Stimulated activated CD4-positive, alpha-beta T cell treated with anti-CD3 and anti-CD28 coated beads, Interleukin-15, amount 100 ng/mL, for 1 hour (primary cell): ENCODE data around the gene ZMYM2.
"Not testable (repeated sequence)": the region's sequence is repeated elsewhere in the genome, so short reads cannot be mapped to it uniquely, and the experiment has no call there.

Experiments used
- DNase-seq, 2 donors: peaks; one replicate each; pipeline ENCODE4 v3.0.0-alpha.2; 2020; ENCODE audit warnings: low read depth in 1 of 2, low spot score in 1 of 2

ZMYM2 gene

DNA sequence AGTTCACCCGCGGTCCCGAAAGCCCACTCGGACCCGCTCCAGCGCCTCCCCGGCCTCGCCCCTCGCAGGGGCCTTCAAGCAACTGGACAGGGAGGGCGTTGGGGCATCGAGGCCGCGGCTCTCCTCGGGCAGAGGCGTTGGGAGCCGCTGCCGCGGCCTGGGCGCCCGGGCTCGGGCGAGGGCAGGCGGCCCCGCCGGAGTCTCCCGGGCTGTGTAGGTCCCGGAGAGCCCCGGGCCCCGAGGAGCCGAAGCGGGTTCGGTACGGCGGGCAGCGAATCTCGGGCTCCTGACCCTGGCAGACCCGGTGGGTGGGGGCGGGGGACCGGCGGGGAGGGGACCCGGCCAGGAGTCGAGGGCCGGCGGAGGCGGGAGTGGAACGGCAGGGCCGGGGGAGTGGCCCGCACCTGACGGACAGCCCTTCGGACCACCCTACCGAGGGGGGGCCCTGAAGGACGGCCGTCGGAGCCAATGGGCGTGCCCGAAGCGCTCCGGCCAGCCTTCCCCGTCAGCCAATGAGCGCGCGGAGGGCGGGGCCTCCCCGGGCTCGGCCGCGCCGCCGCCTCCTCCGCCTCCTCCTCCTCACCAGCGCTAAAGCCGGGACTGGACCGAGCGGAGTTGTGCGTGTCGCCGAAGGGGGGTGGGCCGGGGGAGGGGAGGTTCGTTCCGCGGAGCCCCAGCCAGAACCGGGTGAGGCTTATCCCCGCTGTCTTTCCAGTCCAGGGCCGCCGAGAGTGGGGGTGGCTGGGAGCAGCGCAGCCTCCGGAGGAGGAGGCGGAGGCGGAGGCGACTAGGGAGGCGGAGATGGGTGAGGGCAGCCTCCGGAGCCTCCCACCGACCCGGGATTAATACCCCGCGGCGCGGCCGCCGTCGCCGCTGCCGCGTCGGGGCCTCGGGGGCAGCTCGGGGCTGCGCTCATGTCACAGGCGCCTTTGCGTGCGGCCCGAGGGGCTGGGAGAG is at the start of gene ZMYM2:
TSS of gene ZMYM2 (plus strand) at position 573 of the 957 bp plus-strand sequence. CDS start 34,346 bp downstream, outside the sequence.
- peak; percentile 96 to 99 for DNase-seq

DNA sequence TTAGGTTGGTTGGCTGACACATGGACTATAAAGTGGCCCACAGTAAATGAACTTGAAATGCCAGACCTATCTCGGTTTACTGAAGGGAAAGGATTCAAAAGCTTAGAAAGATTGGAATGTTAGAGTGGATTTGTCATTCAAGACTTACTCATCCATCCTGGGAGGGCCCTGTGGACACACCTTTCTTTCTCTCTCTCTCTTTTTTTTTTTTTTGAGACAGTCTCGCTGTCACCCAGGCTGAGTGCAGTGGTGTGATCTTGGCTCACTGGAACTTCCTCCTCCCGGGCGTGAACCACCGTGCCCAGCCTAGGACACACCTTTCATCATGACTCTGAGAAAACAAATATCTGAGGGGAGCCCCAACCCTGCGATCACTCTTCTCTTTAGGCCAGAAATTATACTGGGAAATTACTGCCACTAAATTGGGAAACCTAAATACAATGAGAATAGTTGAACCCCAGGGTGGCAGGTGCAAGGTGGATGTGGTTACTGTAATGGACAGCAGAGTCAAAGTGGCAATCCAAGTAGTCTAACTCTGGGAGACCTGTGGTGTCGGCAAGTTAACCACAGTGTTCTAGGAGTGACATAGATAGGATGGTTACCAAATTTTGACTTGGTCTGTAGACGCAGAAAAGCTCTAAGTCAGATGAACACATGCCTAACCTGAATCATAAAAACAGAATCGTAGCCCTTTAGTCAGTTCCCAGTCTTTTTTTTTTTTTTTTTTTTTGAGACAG is 48.0 kb upstream of the ZMYM2 start:
- no peak for DNase-seq

DNA sequence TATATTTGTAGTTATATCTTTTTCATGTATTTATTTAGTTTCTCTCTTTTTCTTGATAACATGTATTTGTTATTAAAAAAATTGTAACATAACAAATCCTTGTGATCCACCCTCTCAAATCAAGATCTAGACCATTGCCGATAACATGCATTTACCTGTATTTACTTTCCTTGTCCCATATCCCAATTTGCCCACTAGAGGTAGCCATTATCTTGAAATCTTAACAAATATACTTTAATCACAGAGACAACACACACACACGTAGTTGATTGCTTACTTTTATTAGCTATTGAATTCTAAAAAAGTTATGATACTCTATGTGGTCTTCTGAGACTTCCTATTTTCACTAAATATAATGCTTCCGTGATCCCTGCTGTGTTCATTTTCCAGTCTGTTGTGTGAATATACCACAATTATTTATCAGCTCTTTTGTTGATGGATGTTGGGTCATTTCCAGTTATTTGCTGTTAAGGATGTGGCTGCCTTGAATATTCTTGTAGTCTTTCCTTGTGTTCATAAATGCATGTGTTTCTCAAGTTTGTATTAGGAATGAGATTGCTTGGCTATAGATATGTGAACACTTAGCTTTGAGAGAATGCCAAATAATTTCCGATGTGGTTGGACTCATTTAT is 31.3 kb upstream of the ZMYM2 start:
- DNase-seq, result no peak

DNA sequence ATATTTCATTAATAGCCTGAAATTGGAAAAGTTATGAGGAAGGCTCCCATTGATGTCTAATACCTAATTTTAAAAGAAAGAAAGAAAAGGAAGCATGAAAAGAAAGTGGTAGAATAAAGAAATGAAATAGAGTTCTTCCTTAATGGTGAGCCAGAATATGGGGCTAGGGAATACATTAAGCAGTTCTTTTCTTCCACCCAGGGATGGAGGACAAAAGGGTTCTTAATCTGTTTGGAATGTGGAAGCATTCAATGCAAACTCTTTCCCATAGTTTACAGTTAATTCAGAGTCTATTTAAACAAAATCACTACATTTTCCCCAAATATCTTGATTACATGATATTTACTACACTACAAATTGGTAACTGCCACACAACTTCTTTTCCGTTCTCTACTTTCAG is 18.4 kb upstream of the ZMYM2 start:
- DNase-seq, result no peak

DNA sequence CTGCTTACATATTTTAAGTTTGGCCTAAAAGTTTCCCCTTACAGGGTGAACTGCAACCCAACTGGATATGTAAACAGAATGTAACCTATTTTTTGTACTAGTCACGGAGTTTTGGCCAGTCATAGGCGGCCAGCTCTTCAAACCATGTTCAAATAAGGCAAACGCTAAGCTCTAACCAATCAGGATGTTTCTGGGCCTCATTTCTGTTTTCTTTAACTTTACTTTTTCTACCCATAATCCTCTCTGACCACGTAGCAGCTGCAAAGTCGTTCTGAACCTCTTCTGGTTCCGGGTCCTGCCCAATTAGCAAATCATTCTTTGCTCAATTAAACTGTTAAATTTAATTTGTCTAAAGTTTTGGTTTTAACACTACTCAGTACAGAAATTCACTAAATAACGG is 8.2 kb upstream of the ZMYM2 start:
- no peak for DNase-seq

DNA sequence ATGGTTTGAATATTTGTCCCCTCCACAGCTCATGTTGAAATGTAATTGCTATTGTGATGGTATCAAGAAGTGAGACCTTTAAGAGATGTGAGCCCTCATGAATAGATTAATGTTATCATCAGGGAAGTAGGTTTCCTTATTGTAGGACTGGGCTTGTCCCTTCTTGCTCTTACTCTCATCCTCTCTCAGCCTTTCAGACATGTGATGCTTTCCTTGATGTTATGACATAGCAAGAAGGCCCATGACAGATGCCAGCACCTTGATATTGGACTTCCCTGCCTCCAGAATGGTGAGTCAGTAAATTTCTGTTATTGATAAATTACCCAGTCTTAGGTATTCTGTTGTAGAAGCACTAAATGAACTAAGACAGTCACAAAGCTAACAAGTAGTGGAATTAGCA is 5.7 kb upstream of the ZMYM2 start:
- no peak for DNase-seq

DNA sequence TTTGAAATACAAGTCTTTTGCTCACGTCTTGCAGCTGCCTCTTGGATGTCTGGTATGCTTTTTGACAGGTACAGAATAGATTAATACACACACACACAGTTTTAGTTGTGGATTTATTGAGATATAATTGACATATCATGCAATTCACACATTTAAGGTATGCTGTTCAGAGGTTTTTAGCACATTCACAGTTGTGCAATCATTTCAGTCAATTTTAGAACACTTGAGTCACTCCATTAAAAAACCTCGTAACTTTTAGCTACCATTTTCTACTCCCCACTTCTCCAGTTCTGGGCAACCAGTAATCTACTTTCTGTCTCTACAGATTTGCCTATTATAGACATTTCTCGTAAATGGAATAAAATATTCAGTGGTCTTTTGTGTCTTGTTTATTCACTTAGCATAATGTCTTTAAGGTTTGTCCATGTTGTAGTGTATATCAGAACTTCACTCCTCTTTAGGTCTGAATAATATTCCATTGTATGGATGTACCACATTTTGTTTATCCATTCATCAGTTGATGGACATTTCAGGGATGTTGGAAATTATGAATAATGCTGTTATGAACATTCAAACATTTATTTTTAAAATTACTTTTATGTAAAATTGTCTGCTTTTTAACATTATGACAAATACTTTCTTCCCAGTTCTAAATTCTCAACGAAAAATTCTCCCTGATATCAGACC is 2.5 kb upstream of the ZMYM2 start:
- DNase-seq, result no peak

DNA sequence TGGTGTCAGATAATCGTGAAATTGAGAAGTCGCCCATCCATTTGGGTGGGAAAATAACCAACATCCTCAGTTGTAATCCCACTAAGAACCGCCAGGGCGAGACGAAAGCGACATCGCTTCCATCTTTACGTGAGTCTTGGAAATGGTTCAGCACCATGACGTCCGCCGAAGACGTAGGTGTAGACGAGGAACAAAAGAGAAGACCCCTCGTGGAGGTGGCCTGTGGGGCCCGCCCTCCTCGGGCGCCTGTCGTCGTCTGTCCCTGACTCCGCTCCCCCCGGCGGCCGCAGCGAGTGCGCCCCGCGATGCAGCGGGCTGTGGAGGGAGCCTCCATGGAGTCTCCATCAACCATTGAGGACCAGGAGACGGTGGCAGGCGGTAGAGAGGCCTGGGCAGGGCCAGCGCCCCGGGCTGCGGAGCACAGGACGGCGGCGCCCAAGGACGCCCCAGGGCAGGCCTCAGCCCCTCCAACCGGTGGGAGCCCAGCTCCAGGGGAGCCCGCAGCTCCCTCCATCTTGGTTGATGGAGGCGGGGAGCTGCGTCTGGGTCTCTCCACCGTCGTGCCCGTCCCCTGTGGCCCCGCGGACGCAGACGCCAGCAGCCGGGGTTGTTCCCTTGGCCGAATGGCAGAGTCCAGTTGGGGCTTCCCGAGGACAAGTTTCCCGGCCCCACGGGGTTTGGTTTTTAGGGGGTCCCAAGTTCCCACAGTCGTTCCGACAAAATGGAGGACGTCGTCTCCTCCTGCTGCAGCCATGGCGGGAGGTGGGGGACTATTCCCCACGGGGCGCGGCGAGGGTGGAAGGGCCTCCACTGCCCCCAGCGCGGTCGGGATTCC is 990 bp upstream of the ZMYM2 start:
- peak; percentile 48 to 61 for DNase-seq

DNA sequence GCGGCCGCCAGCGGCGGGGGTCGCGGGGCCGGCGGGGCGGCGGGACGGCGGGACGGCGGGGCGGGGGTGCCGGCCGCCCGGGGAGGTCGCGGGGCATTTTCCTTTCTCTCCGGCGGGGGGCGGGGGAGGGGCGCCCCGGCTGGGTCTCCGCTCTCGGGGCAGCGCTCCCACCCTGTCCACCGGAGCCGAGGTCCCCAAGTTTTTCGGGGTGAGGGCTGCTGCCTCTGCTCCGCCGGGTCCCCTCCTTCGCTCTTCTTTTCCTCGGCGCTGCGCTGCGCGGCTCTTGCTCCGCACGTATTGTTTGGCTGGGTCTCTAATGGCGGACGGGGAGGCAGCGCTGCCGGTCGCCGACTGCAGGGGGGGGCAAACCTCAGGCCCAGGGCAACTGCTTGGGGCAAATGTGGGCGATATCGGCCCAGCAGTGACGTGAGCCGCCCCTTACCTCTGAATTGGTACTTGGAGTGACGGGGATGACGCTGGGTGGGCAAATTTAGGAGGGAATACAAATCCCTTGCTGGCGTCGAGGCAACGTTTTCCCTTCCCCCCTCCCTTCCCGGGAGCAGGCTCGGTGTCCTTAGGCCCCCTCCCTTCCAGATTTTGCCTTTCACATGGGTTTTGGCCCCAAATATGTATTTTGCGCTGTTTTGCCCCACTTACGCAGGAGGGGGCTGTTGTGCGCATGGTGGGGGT is 759 bp downstream of the ZMYM2 start:
- peak; percentile 42 to 58 for DNase-seq

DNA sequence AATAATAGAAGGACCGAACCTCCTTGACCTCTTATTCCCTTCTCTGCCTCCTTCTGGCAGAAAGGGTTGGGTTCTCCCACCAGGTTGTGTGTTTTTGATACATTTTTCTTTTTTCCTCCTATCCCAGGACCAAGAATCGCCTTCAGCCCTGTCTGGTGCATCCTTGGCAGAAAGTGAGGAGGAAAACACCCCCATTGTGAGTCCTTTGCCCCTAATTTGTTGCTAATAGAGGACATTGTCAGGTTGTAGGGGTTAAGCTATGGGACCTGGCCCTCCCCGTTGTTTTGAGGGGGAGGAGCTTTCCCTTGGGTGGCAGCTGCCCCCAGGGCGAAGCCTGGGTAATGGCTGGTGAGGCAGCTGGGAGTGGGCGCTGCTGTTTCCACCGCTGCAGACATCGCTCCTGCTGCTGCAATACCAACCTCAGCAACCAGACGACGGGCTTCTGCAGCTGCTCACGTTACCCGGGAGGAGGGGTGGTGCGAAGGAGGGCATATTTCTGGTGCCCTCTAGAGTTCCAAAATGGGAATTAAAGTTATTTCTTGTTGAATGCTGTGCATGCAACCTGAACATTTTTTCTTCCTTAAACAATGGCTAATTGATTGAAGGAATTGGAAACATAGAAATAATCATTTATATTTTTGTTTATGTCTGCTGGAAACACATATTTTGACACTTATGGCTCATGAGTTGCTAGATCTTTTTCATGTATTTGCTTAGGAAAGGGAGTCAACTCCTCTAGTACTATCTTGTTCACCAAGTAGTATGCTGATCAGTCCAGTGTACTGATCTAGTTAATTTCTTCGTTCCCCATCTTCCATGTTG is 1.5 kb downstream of the ZMYM2 start:
- DNase-seq, result peak; percentile 69 to 71

DNA sequence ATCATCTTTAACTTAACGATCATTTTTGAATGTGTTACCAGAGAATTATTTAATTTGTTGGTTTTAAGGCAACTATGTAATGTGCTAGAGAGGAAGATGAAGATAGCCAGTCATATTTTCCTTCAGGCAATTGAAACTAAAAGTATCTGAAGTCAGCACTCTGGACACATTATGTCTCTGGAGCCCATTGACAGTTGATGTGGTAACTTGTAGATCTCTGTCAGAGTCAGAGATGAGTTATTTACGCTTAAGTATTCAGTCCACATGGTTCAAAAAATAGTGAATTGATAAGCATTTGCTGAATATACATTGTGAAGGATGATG is 2.1 kb downstream of the ZMYM2 start:
- no peak for DNase-seq

DNA sequence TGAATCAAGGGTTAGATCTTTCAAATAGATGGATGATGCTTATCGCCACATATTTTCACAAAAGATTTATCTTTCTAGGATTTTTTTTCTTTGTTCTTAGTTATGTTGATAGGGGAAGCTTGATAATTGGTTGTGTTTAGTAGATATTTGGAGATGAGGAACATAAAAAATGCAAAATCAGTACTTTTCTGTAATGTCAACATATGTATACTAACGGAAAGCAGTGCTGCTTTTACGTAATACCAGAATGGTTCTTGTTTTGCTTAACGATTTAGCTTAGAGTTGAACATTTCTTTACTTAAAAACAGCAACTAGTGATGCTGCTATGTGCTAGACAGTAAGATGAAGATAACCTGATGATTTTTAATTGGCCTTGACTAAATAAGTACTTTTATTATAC is 3.0 kb downstream of the ZMYM2 start:
- DNase-seq, result no peak

DNA sequence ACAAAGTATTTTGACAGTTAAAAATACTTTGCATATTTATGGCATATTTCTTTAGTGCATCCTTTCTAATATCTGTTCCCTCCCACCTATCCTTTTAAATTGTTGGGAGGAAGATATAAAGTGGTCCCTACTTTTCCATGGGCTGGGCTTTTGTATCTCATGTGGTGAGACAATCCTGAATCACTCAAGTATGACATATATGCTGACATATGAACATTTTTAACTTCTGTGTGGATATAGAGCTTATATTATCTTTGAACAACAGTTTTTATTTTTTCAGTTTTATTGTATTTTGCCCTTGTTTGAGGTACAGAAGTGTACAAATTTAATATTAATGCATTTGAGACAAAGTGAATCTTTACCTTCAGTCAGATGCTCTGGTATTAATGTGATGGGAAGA is 3.4 kb downstream of the ZMYM2 start:
- DNase-seq, result no peak

DNA sequence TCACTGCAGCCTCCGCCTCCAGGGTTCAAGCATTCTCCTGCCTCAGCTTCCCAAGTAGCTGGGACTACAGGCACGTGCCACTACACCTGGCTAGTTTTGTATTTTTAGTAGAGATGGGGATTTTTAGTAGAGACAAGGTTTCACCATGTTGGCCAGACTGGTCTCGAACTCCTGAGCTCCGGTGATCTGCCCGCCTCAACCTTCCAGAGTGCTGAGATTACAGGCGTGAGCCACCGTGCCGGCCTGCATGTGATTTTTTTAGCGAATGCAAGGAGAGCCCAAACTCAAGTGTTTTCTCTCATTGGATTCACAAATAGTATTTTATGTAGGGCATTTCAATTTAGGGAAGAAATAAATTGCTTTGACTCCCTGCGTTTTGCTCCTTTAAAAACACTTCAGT is 4.4 kb downstream of the ZMYM2 start:
- no peak for DNase-seq

DNA sequence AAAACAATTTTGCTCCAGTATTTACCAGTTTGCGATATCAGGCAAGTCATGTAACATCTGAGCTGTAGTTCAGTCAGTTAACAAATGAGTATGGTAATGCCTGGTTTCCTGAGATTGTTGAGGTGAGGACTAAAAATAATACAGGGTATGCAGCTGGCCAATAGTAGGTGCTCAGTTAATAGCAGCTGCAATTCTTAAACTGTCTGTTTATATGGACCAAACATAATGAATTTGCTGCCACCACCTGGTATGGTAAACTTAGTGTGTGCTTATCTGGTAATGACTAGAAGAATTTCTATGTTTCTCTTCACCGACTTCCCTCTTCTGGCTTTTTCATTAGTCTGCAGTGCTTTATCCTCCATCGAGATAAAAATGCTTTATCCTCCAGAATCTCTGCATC is 9.1 kb downstream of the ZMYM2 start:
- no peak for DNase-seq

DNA sequence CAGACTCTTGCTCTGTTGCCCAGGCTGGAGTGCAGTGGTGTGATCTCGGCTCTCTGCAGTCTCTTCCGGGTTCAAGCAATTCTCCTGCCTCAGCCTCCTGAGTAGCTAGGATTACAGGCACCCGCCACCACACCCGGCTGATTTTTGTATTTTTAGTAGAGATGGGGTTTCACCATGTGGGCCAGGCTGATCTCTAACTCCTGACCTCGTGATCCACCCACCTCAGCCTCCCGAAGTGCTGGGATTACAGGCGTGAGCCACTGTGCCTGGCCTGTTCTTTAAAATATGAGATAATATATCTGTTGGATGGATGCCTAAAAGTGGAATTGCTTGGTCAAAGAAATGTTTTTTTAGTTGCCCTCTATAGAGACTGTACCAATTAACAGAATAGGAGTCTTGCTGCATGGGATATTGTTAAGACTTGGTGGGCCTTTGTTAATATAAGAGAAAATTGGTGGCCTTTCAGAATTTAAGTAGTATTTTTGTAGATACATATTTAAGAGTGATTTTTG is 16.0 kb downstream of the ZMYM2 start:
- DNase-seq, result not testable (repeated sequence)

DNA sequence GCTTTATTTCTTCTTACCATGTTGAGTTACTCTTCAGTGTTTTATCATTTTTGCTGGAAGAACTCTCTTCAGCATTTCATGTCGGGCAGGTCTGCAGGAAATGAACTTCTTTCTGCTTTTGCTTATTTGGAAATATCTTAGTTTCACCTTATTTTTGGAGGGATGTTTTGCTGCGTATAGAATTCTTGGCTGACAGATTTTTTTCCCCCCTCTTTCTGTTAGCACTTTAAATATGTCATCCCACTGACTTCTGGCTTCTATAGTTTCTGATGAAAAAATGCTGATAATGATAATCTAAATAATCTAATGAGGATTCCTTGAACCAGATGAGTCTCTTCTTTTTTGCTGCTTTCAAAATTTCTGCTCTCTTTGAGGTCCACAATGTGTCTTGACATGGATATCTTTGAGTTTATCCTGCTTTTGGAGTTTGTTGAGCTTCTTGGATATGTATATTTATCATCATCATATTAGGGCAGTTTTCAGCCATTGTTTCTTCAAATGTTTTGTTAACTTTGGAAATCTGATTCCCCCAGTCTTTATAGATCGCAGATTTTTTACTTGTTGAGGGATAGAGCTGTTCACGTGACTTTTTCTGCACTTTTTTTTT is 20.4 kb downstream of the ZMYM2 start:
- DNase-seq, result no peak

DNA sequence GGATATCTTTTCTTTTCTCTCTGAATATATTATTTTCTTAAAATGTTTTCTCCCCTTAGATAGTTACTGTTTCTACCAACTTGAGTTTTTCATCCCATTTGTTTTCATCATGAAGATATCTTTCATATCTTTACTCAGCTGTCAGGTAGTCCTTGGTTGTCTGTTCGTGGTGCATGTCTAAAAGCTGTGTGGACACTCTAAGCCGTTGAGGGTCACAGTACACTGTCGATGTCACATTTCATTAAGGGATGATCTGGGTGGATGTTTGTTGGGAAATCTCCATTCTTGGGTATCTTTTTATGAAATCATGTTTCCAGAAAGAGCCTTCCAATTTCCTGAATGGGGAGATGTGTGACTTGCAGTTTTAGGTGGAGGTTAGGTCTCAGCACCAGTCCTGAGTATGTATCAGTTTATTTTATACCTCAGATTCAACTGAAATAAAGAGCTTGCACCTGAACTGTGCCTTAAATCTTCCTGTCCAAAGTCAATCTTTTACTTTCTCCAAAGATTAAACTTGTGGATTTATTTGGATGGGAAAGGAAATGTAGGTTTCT is 23.2 kb downstream of the ZMYM2 start:
- no peak for DNase-seq
